SK-N-SH (cell line): ENCODE data around the gene GPR143. TPM values are rescaled to one million over a fixed set of nuclear protein-coding genes. Genes with fewer than 3 reads are reported as not detected.

ENCODE experiments used
- CTCF ChIA-PET: fragments of 300-600, 350-600 bp; formaldehyde crosslinking; extraction: SDS; loops from one replicate; lab custom pipeline; 2021; lab: Yijun Ruan, JAX
- POLR2A ChIA-PET: fragments of 350-600 bp; sonication (Branson Sonifier 250); formaldehyde crosslinking; extraction: SDS; loops from one replicate; lab custom pipeline; 2020; ENCODE audit warnings: antibody characterized with exemption, inconsistent platforms; lab: Yijun Ruan, JAX
- DNase-seq: peaks from one replicate; pipeline ENCODE4 v3.0.0; 2012
- H2AFZ ChIP-seq: fragments of 200-600 bp; sonication (generic); 2 replicates; pipeline ENCODE4 v1.8.1; 2016; ENCODE audit warnings: antibody characterized with exemption, mild to moderate bottlenecking, low read depth
- H3F3A ChIP-seq: fragments of 200-600 bp; sonication (generic); replicated peaks from 2 replicates; pipeline ENCODE3; 2016; ENCODE audit warnings: antibody characterized with exemption, mild to moderate bottlenecking; ENCODE audit not compliant: insufficient read depth
- H3K27ac ChIP-seq, 2 experiments: fragments of 200-500 bp in 1 of 2; fragments of 200-600 bp in 1 of 2; sonication (Bioruptor generic) in 1 of 2; sonication (generic), shearing (Covaris generic) in 1 of 2; 2 replicates each; pipeline versions ENCODE4 v1.5.1 to v1.6.1; 2014 to 2016; ENCODE audit warnings: low read depth in 2 of 2, inconsistent platforms in 1 of 2, low read length in 1 of 2, mild to moderate bottlenecking in 1 of 2, mixed read lengths in 1 of 2
- H3K27me3 ChIP-seq: fragments of 200-600 bp; sonication (generic), shearing (Covaris generic); 2 replicates; pipeline ENCODE4 v1.6.1; 2016; ENCODE audit warnings: mixed run types; ENCODE audit not compliant: insufficient read depth
- H3K36me3 ChIP-seq, 2 experiments: fragments of 200-500 bp in 1 of 2; fragments of 200-600 bp in 1 of 2; sonication (Bioruptor generic) in 1 of 2; sonication (generic) in 1 of 2; replicated peaks in 1 of 2; 2 replicates each; pipeline versions ENCODE3 to v1.5.1; 2014 to 2016; ENCODE audit warnings: low read length in 1 of 2, mild to moderate bottlenecking in 1 of 2; ENCODE audit not compliant: insufficient read depth in 2 of 2, control insufficient read depth in 1 of 2
- H3K4me1 ChIP-seq, 2 experiments: fragments of 200-500 bp in 1 of 2; fragments of 200-600 bp in 1 of 2; sonication (Bioruptor generic) in 1 of 2; sonication (generic), shearing (Covaris generic) in 1 of 2; 2 replicates each; pipeline versions ENCODE4 v1.5.1 to v1.6.1; 2014 to 2016; ENCODE audit warnings: low read depth in 1 of 2, low read length in 1 of 2, mixed run types in 1 of 2; ENCODE audit not compliant: insufficient read depth in 2 of 2, control insufficient read depth in 1 of 2
- H3K4me2 ChIP-seq: fragments of 200-600 bp; sonication (generic), shearing (Covaris generic); 2 replicates; pipeline ENCODE4 v1.6.1; 2017; ENCODE audit warnings: mixed run types
- H3K4me3 ChIP-seq, 2 experiments: fragments of 200-500 bp in 1 of 2; fragments of 200-600 bp in 1 of 2; sonication (Bioruptor generic) in 1 of 2; sonication (generic), shearing (Covaris generic) in 1 of 2; 2 replicates each; pipeline versions ENCODE4 v1.5.1 to v1.8.1; 2014 to 2016; ENCODE audit warnings: low read depth in 2 of 2, inconsistent platforms in 1 of 2, low read length in 1 of 2, mild to moderate bottlenecking in 1 of 2, mixed read lengths in 1 of 2, moderate library complexity in 1 of 2
- H3K79me2 ChIP-seq: fragments of 200-600 bp; sonication (generic); 2 replicates; pipeline ENCODE4 v1.8.1; 2017; ENCODE audit warnings: mild to moderate bottlenecking; ENCODE audit not compliant: insufficient read depth
- H3K9ac ChIP-seq: fragments of 200-600 bp; sonication (generic); 2 replicates; pipeline ENCODE4 v1.6.1; 2017; ENCODE audit warnings: mixed run types
- H3K9me2 ChIP-seq: fragments of 200-600 bp; sonication (generic); 2 replicates; pipeline ENCODE4 v1.6.1; 2017; ENCODE audit warnings: mixed run types
- H3K9me3 ChIP-seq: fragments of 200-600 bp; sonication (generic); 2 replicates; pipeline ENCODE4 v1.6.1; 2017; ENCODE audit warnings: mixed run types, mild to moderate bottlenecking, moderate library complexity
- H4K20me1 ChIP-seq: fragments of 200-600 bp; sonication (generic); 2 replicates; pipeline ENCODE4 v1.6.1; 2017; ENCODE audit warnings: mild to moderate bottlenecking, mixed run types; ENCODE audit not compliant: insufficient read depth
- JUND ChIP-seq: IDR thresholded peaks from 2 replicates; pipeline ENCODE4 v1.4.0; 2012
- MEF2A ChIP-seq: IDR thresholded peaks from 2 replicates; pipeline ENCODE4 v1.4.0; 2012; ENCODE audit warnings: low read depth, borderline replicate concordance
- NFIC ChIP-seq: IDR thresholded peaks from 2 replicates; pipeline ENCODE4 v1.4.0; 2012; ENCODE audit warnings: borderline replicate concordance
- NRF1 ChIP-seq: IDR thresholded peaks from 2 replicates; pipeline ENCODE4 v1.6.1; 2012; ENCODE audit warnings: low read depth, mild to moderate bottlenecking, low read length
- POLR2AphosphoS5 ChIP-seq: IDR thresholded peaks from 2 replicates; pipeline ENCODE4 v1.6.1; 2012; ENCODE audit warnings: low read depth, low read length
- RAD21 ChIP-seq: IDR thresholded peaks from 2 replicates; pipeline ENCODE4 v1.6.1; 2012; ENCODE audit warnings: mild to moderate bottlenecking, low read length
- RCOR1 ChIP-seq: fragments of 150-350 bp; IDR thresholded peaks from 2 replicates; pipeline ENCODE4 v1.6.1; 2017; ENCODE audit warnings: antibody characterized with exemption, low read length
- RXRA ChIP-seq: IDR thresholded peaks from 2 replicates; pipeline ENCODE4 v1.4.0; 2012; ENCODE audit warnings: low read depth, mild to moderate bottlenecking, borderline replicate concordance
- TCF12 ChIP-seq: IDR thresholded peaks from 2 replicates; pipeline ENCODE4 v1.4.0; 2012
- WGBS: methylation state at CpG from one replicate; pipeline ENCODE4 v1.1.6; 2017; ENCODE audit warnings: low lambda C conversion rate; 5-methylcytosine and 5-hydroxymethylcytosine counted together
- polyA plus RNA-seq, 3 experiments: library from polyadenylated mRNA; depleted of rRNA; stranded (reverse); fragments of >200 nt; gene quantifications; 2 replicates each; pipeline ENCODE4 v1.2.3, GENCODE V29; 2012
- TF ChIP-seq, protein P1 (sequence below): IDR thresholded peaks from 2 replicates; pipeline ENCODE4 v1.4.0; 2012; ENCODE audit warnings: low read depth, borderline replicate concordance

The GPR143 gene
- polyA plus RNA-seq, 1 of the 3 experiments (the other 2 are of a cell fraction), result not detected

GRCh38 chrX:9678215-9678965, 87.3 kb downstream of the GPR143 start:
- no peaks in the 10 kb centered on the region for H3K9me2 ChIP-seq
- H3K4me2 ChIP-seq, result no peak overlapping the region
- CTCF ChIA-PET, result no interaction called here
- no peaks in the 10 kb centered on the region; a peak in 1 of 4 replicates for H3K4me1 ChIP-seq
- H3K9ac ChIP-seq, result no peak overlapping the region
- H3K36me3 ChIP-seq, result no peaks in the 10 kb centered on the region
- no peaks in the 10 kb centered on the region for H3F3A ChIP-seq
- DNase-seq, result no peak
- WGBS, result 70% methylated on average over 3 of the region's 3 CpGs
- no peak overlapping the region for H3K4me3 ChIP-seq
- no peak overlapping the region for H3K27ac ChIP-seq
- no peaks in the 10 kb centered on the region; the same call in 1 of the 2 replicates for H3K27me3 ChIP-seq
- TF ChIP-seq RCOR1, result no peak
- TF ChIP-seq POLR2AphosphoS5, result no peak
- no peaks in the 10 kb centered on the region for H3K79me2 ChIP-seq
- H4K20me1 ChIP-seq, result no peaks in the 10 kb centered on the region
- H2AFZ ChIP-seq, result no peak overlapping the region
- POLR2A ChIA-PET, result no interaction called here
- H3K9me3 ChIP-seq, result no peaks in the 10 kb centered on the region

- H3K27ac ChIP-seq, result no peak overlapping the region
- no peak overlapping the region for H2AFZ ChIP-seq
- TF ChIP-seq NRF1 (no peak), RXRA (no peak), JUND (no peak), TCF12 (no peak)
- TF ChIP-seq, protein P1, sequence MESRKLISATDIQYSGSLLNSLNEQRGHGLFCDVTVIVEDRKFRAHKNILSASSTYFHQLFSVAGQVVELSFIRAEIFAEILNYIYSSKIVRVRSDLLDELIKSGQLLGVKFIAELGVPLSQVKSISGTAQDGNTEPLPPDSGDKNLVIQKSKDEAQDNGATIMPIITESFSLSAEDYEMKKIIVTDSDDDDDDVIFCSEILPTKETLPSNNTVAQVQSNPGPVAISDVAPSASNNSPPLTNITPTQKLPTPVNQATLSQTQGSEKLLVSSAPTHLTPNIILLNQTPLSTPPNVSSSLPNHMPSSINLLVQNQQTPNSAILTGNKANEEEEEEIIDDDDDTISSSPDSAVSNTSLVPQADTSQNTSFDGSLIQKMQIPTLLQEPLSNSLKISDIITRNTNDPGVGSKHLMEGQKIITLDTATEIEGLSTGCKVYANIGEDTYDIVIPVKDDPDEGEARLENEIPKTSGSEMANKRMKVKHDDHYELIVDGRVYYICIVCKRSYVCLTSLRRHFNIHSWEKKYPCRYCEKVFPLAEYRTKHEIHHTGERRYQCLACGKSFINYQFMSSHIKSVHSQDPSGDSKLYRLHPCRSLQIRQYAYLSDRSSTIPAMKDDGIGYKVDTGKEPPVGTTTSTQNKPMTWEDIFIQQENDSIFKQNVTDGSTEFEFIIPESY, result no peak
- 46% methylated on average over 7 of the region's 7 CpGs for WGBS
- no peak overlapping the region for H3K4me3 ChIP-seq
- no peaks in the 10 kb centered on the region; a peak in 1 of 4 replicates for H3K4me1 ChIP-seq
- H3K79me2 ChIP-seq, result no peaks in the 10 kb centered on the region
- no peaks in the 10 kb centered on the region for H3K27me3 ChIP-seq
- ChIA-PET POLR2A (no interaction called here), CTCF (no interaction called here)
- H3K9me2 ChIP-seq, result no peaks in the 10 kb centered on the region
- no peaks in the 10 kb centered on the region for H3K36me3 ChIP-seq
- no peak overlapping the region for H3K9ac ChIP-seq
- H3K4me2 ChIP-seq, result no peak overlapping the region
- no peaks in the 10 kb centered on the region for H4K20me1 ChIP-seq
- H3K9me3 ChIP-seq, result no peaks in the 10 kb centered on the region
- H3F3A ChIP-seq, result no peaks in the 10 kb centered on the region
- no peak for DNase-seq
These were observed 88.4 kb downstream of the GPR143 start for GRCh38 chrX:9677098-9677739.

GRCh38 chrX:9676738-9677097, 88.9 kb downstream of the GPR143 start:
- H2AFZ ChIP-seq, result no peak overlapping the region
- POLR2A ChIA-PET, result no interaction called here
- H3K79me2 ChIP-seq, result no peaks in the 10 kb centered on the region
- H3K27me3 ChIP-seq, result no peaks in the 10 kb centered on the region
- H3F3A ChIP-seq, result no peaks in the 10 kb centered on the region
- no peaks in the 10 kb centered on the region; a peak in 1 of 4 replicates for H3K4me1 ChIP-seq
- no peaks in the 10 kb centered on the region for H3K36me3 ChIP-seq
- no peaks in the 10 kb centered on the region for H3K9me2 ChIP-seq
- H3K9me3 ChIP-seq, result no peaks in the 10 kb centered on the region
- WGBS, result 45% methylated on average over 6 of the region's 6 CpGs
- H3K4me2 ChIP-seq, result no peak overlapping the region
- no peaks in the 10 kb centered on the region for H4K20me1 ChIP-seq
- TF ChIP-seq RAD21 (no peak), MEF2A (no peak), NFIC (no peak)
- no peak overlapping the region for H3K27ac ChIP-seq
- H3K9ac ChIP-seq, result no peak overlapping the region
- DNase-seq, result no peak
- H3K4me3 ChIP-seq, result no peak overlapping the region
- CTCF ChIA-PET, result no interaction called here
